Sigmoid colon (tissue), 7 donors: ENCODE measurements around the gene AP4E1. TPM values are rescaled to one million over a fixed set of nuclear protein-coding genes. Genes with fewer than 3 reads are reported as not detected.

ENCODE experiments used
- DNase-seq: peaks from one replicate; pipeline ENCODE4 v3.0.0-alpha.2; 2019
- H3K27ac ChIP-seq, 4 donors: fragments of 200-600 bp; sonication (generic); one replicate each; pipeline ENCODE4 v1.5.1; 2016 to 2019; ENCODE audit warnings: mild to moderate bottlenecking in 1 of 4
- H3K27me3 ChIP-seq, 3 donors: fragments of 200-600 bp; sonication (generic); one replicate each; pipeline ENCODE4 v1.5.1; 2019; ENCODE audit warnings: mild to moderate bottlenecking in 1 of 3
- H3K36me3 ChIP-seq, 4 donors: fragments of 200-600 bp; sonication (generic); one replicate each; pipeline ENCODE4 v1.5.1; 2016 to 2019
- H3K4me1 ChIP-seq, 4 donors: fragments of 200-600 bp; sonication (generic); one replicate each; pipeline ENCODE4 v1.5.1; 2017 to 2019
- H3K4me3 ChIP-seq, 4 donors: fragments of 200-600 bp; sonication (generic); one replicate each; pipeline ENCODE4 v1.5.1; 2017 to 2019; ENCODE audit warnings: mild to moderate bottlenecking in 2 of 4, moderate library complexity in 1 of 4
- H3K9me3 ChIP-seq, 4 donors: fragments of 200-600 bp in 3 of 4; sonication (generic) in 3 of 4; one replicate each; pipeline versions ENCODE4 v1.5.1 to v1.6.1; 2013 to 2019
- CTCF ChIP-seq, 4 experiments: fragments of 450-650 bp in 3 of 4; fragments of 200-600 bp in 1 of 4; IDR thresholded peaks; one replicate each; pipeline ENCODE4 v1.5.1; 2016 to 2019; ENCODE audit warnings: antibody characterized with exemption in 4 of 4, mild to moderate bottlenecking in 3 of 4, moderate library complexity in 2 of 4
- EP300 ChIP-seq, 4 donors: sonication (generic); formaldehyde crosslinking; IDR thresholded peaks; one replicate each; pipeline ENCODE4 v1.6.1; 2017; ENCODE audit warnings: antibody characterized with exemption in 4 of 4
- POLR2A ChIP-seq, 2 donors: fragments of 450-650 bp; IDR thresholded peaks; one replicate each; pipeline ENCODE4 v1.6.1; 2016; ENCODE audit warnings: antibody characterized with exemption in 2 of 2, mild to moderate bottlenecking in 2 of 2, moderate library complexity in 2 of 2
- POLR2AphosphoS5 ChIP-seq, 4 donors: sonication (generic); formaldehyde crosslinking; IDR thresholded peaks; one replicate each; pipeline ENCODE4 v1.6.1; 2017; ENCODE audit warnings: antibody characterized with exemption in 4 of 4
- WGBS, 2 donors: extraction: QIAGEN DNeasy Blood & Tissue Kit; methylation state at CpG; one replicate each; pipeline ENCODE4 v1.1.7; 2013; 5-methylcytosine and 5-hydroxymethylcytosine counted together
- intact Hi-C: fragments of 100-400 bp; cut with DNase I; formaldehyde crosslinking; loops from one replicate; pipeline ENCODE4 v1.15.1; 2023
- polyA plus RNA-seq, 3 donors: library from polyadenylated mRNA; stranded (reverse); fragments of 200-250 nt; gene quantifications; one replicate each; pipeline ENCODE4 v1.2.3, GENCODE V29; 2013
- total RNA-seq, 4 donors: library from RNA; depleted of rRNA; stranded (reverse); fragments of >200 nt; gene quantifications; one replicate each; pipeline ENCODE4 v1.1.0, GENCODE V29; 2016
- donor health status: healthy with polysubstance abuse.
- donor health status: Bipolar disorder and iron deficiency.
- donor health status: healthy.

Gene AP4E1
- total and polyA plus RNA-seq, 7 donors: 2.4 to 8.3 (median 7.3) TPM

GRCh38 chr15:50933341-50933740 is 24.9 kb downstream of the AP4E1 start:
- 62 to 90% methylated on average over 1 of the region's 1 CpG for WGBS, 2 donors

GRCh38 chr15:50938525-50938924 is 30.0 kb downstream of the AP4E1 start:
- H3K27ac ChIP-seq: no peak overlapping the region
- H3K27me3 ChIP-seq: no peaks in the 10 kb centered on the region
- intact Hi-C loops: no loop called here
- no peak for DNase-seq
- no peaks in the 10 kb centered on the region for H3K4me1 ChIP-seq
- 83 to 97% methylated on average over 4 of the region's 4 CpGs for WGBS, 2 donors
- no peak for TF ChIP-seq CTCF (IDR thresholded peaks at IDR 0.05)
- peaks cover 0 to 28% (median 6%) of the 10 kb centered on the region in 4 donors for H3K36me3 ChIP-seq
- H3K9me3 ChIP-seq: no peaks in the 10 kb centered on the region
- no peak overlapping the region for H3K4me3 ChIP-seq

More at GRCh38 chr15:50933341-50933740, 24.9 kb downstream of the AP4E1 start:
- no peak overlapping the region for H3K4me3 ChIP-seq
- TF ChIP-seq POLR2AphosphoS5 (IDR thresholded peaks at IDR 0.05) (no peak), CTCF (IDR thresholded peaks at IDR 0.05) (no peak), POLR2A (IDR thresholded peaks at IDR 0.05) (no peak)
- intact Hi-C loops: no loop called here
- peaks cover 0 to 59% (median 3%) of the 10 kb centered on the region in 4 donors for H3K36me3 ChIP-seq
- H3K4me1 ChIP-seq: no peaks in the 10 kb centered on the region
- no peak overlapping the region for H3K27ac ChIP-seq
- H3K27me3 ChIP-seq: no peaks in the 10 kb centered on the region
- DNase-seq: no peak
- no peaks in the 10 kb centered on the region for H3K9me3 ChIP-seq

- H3K9me3 ChIP-seq: no peaks in the 10 kb centered on the region
- intact Hi-C loops: no loop called here
- no peak for DNase-seq
- H3K4me3 ChIP-seq: no peak overlapping the region
- peaks cover 0 to 39% (median 6%) of the 10 kb centered on the region in 4 donors for H3K36me3 ChIP-seq
- no peaks in the 10 kb centered on the region for H3K4me1 ChIP-seq
- no peaks in the 10 kb centered on the region for H3K27me3 ChIP-seq
- WGBS, 2 donors: 55 to 77% methylated on average over 2 of the region's 2 CpGs
- no peak overlapping the region for H3K27ac ChIP-seq
- TF ChIP-seq EP300 (IDR thresholded peaks at IDR 0.05) (no peak), POLR2AphosphoS5 (IDR thresholded peaks at IDR 0.05) (no peak), CTCF (IDR thresholded peaks at IDR 0.05) (no peak), POLR2A (IDR thresholded peaks at IDR 0.05) (no peak)
Measured at GRCh38 chr15:50939911-50940310, 31.4 kb downstream of the AP4E1 start.

GRCh38 chr15:50940506-50940905 is 32.0 kb downstream of the AP4E1 start:
- H3K27me3 ChIP-seq: no peaks in the 10 kb centered on the region
- no peaks in the 10 kb centered on the region for H3K4me1 ChIP-seq
- intact Hi-C loops: no loop called here
- no peaks in the 10 kb centered on the region for H3K9me3 ChIP-seq
- peaks cover 0 to 42% (median 6%) of the 10 kb centered on the region in 4 donors for H3K36me3 ChIP-seq
- H3K4me3 ChIP-seq: no peak overlapping the region
- DNase-seq: no peak
- no peak for TF ChIP-seq POLR2A (IDR thresholded peaks at IDR 0.05)
- no peak for TF ChIP-seq CTCF (IDR thresholded peaks at IDR 0.05)
- no peak for TF ChIP-seq EP300 (IDR thresholded peaks at IDR 0.05)
- no peak for TF ChIP-seq POLR2AphosphoS5 (IDR thresholded peaks at IDR 0.05)
- WGBS, 2 donors: 86 to 94% methylated on average over 2 of the region's 2 CpGs
- no peak overlapping the region for H3K27ac ChIP-seq

GRCh38 chr15:50943638-50944037 is 35.2 kb downstream of the AP4E1 start:
- Histone ChIP-seq H3K4me1 (no peaks in the 10 kb centered on the region), H3K4me3 (no peak overlapping the region), H3K36me3 (peaks cover 0 to 24% (median 4%) of the 10 kb centered on the region in 4 donors), H3K27me3 (no peaks in the 10 kb centered on the region), H3K9me3 (no peaks in the 10 kb centered on the region), H3K27ac (no peak overlapping the region)
- intact Hi-C loops: no loop called here
- DNase-seq: no peak
- TF ChIP-seq POLR2A (IDR thresholded peaks at IDR 0.05) (no peak), POLR2AphosphoS5 (IDR thresholded peaks at IDR 0.05) (no peak), EP300 (IDR thresholded peaks at IDR 0.05) (no peak), CTCF (IDR thresholded peaks at IDR 0.05) (no peak)
